Left colon (tissue), 2 donors: ENCODE data around the gene CNDP1. TPM values are rescaled to one million over a fixed set of nuclear protein-coding genes. Genes with fewer than 3 reads are reported as not detected.
"Not testable (repeated sequence)": the region's sequence is repeated elsewhere in the genome, so short reads cannot be mapped to it uniquely, and the experiment has no call there.

ENCODE experiments used
- ATAC-seq: fragments of 200-7000 bp; cut with Tn5 transposase; one replicate; pipeline ENCODE4 v1.9.1; 2020; ENCODE audit warnings: mild to moderate bottlenecking, moderate library complexity
- DNase-seq, 2 donors: peaks; one replicate each; pipeline ENCODE4 v3.0.0-alpha.2; 2020
- intact Hi-C, 2 donors: fragments of 100-400 bp; cut with DNase I in 1 of 2; cut with micrococcal nuclease in 1 of 2; formaldehyde crosslinking; loops; one replicate each; pipeline versions ENCODE4 v1.11.2 to v1.14.0; 2022; cut with DNase I, micrococcal nuclease
- total RNA-seq, 2 donors: library from RNA; stranded (reverse); fragmentation: NEBNext Ultra II Directional; extraction: Animal tissue kit (Norgen Biotek cat#: 25700); gene quantifications; one replicate each; pipeline ENCODE4 v1.2.1, GENCODE V29; 2021
- donor health status: DM: no; HTN: no; CAD: no.
- donor health status: DM: yes; HTN: yes; CAD: no.

The CNDP1 gene
- total RNA-seq, 2 donors from 2014 or later = not detected

- no peak for ATAC-seq
- intact Hi-C loops = no loop called here
- DNase-seq = peak in 1 of 2 donors; percentile 14
Observed at GRCh38 chr18:74516271-74517235, 17.7 kb upstream of the CNDP1 start.

DNA sequence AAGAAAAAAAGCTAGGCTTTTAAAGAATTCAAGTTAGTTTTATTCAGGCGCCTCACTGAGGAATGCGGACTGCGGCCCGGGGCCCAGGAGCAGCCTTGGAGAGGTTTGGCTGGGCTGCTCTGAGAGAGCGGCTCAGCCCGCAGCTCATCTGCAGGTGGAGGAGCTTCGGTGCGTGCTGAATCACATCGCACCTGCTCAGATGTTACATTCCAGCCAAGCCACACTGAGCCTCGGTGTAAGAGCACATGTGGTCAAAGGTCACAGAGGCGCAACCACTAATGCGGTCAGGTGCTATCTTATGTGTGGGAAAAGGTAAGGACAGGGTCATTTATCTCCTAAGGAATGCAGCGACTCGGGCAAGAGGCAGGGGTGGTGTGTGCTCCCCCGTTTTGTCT lies 17.1 kb upstream of the CNDP1 start:
- intact Hi-C loops = no loop called here
- ATAC-seq (peak; percentile 76), DNase-seq (peak in 1 of 2 donors; percentile 24)

DNA sequence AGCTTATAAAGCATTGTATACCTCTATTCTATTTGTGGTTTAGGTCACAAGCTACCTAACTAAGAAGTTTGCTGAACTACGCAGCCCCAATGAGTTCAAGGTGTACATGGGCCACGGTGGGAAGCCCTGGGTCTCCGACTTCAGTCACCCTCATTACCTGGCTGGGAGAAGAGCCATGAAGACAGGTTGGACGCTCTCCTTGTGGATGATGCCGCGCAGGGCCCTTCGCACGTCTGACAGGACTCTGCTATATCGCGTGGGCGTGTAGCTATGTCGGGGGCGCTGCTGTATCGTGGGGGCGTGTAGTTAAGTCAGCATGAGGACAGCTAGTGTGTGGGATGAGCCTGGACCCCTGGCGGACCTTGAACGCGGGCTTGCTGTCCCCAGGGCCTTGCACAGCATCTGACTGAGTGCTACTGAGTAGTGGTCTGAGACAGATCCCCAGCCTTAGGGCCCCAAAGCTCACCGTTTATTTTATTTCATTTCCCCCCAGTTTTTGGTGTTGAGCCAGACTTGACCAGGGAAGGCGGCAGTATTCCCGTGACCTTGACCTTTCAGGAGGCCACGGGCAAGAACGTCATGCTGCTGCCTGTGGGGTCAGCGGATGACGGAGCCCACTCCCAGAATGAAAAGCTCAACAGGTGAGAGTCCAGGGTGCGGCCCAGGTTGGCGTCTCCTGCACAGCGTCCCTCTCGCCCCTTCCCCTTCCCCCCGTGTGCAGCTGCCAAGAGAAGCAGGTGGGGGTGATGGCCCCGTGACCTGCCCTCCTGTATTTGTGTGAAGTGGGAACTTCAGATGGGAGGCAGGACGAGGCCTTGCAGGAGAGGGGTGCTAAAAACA lies 15.6 kb upstream of the CNDP1 start:
- intact Hi-C loops = no loop called here
- no peak for ATAC-seq
- no peak for DNase-seq

DNA sequence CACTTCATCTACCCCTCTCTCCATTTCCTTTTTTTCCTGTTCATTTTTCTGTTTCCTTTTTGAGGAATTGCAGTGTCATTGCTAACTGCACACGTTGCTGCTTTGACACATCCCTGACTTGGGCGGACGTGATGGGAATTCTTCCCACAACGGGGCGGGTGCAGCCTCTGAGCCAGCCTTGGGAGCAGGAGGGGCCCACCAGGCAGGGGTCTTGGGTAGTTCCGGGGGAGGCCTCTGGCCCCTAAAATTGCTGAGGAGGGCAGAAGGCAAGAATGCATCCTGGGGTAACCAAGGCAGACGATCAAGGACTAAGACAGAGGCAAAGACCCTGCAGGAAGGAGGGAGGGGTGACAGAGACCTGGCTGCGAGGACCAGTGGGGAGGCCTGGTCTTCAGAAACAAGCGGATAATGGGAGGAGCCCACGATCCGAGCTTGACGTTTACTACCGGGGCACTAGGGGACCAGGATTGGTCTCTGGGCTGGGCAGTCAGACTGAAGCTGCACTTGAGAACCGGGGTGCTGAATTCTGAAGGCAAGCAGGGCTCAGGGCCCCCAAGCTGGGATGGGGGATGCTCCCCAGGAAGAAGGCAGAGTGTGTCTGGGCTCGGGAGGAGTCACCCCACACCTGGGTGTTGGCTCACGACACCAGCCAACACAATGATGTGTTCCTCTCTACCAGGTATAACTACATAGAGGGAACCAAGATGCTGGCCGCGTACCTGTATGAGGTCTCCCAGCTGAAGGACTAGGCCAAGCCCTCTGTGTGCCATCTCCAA lies 14.8 kb upstream of the CNDP1 start:
- intact Hi-C loops = no loop called here
- ATAC-seq = no peak
- DNase-seq = no peak

DNA sequence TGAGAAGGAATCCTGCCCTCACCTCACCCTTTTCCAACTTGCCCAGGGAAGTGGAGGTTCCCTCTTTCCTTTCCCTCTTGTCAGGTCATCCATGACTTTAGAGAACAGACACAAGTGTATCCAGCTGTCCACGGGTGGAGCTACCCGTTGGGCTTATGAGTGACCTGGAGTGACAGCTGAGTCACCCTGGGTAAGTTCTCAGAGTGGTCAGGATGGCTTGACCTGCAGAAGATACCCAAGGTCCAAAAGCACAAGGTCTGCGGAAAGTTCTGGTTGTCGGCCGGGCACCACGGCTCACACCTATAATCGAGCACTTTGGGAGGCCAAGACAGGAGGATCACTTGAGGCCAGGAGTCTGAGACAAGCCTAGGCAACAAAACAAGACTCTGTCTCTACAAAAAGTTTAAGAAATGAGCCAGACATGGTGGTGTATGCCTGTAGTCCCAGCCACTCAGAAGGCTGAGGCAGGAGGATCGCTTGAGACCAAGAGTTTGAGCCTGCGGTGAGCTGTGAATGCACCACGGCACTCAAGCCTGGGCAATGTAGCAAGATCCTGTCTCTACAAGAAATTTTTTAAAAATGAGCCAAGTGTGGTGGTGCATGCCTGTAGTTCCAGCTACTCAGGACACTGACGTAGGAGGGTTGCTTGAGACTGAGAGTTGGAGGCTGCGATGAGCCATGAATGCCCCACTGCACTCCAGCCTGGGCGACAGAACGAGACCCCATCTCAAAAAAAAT lies 14.0 kb upstream of the CNDP1 start:
- ATAC-seq (no peak), DNase-seq (no peak)
- intact Hi-C loops = no loop called here

GRCh38 chr18:74521068-74521725 lies 13.1 kb upstream of the CNDP1 start:
- ATAC-seq (no peak), DNase-seq (no peak)
- intact Hi-C loops = no loop called here

- no peak for DNase-seq
- intact Hi-C loops = no loop called here
- no peak for ATAC-seq
Observed at GRCh38 chr18:74522635-74523548, 11.4 kb upstream of the CNDP1 start.

GRCh38 chr18:74524097-74524496 lies 10.2 kb upstream of the CNDP1 start:
- ATAC-seq (peak; percentile 52), DNase-seq (peak; percentile 57 to 60)
- intact Hi-C loops = no loop called here

GRCh38 chr18:74524915-74525314 lies 9.4 kb upstream of the CNDP1 start:
- ATAC-seq, DNase-seq, intact Hi-C loops: not testable (repeated sequence)

- DNase-seq (peak; percentile 91 to 94), ATAC-seq (peak; percentile 95)
- intact Hi-C loops = no loop called here
Observed at GRCh38 chr18:74525741-74526140, 8.6 kb upstream of the CNDP1 start.

DNA sequence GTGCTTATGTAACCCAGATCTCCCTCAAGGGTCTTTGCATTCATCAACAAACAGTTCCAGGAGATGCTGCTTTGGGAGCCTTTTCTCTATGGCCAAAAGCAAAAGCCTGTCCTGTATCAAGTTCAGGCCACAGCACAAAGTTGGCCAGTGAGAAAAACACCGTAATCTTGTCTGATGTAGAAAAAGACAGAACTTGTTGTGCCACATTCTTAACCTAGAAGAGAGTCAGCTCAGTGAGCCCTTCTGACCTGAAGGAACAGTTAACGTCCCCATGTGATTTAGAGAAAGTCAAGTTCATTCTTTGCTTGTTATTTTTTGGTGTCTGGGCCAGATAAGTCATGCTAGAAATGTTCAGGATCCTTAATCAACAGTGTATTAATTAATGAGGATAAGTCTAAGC lies 7.8 kb upstream of the CNDP1 start:
- intact Hi-C loops = no loop called here
- ATAC-seq (no peak), DNase-seq (no peak)

- no peak for DNase-seq
- no peak for ATAC-seq
- intact Hi-C loops = no loop called here
Observed at GRCh38 chr18:74528478-74528877, 5.8 kb upstream of the CNDP1 start.

GRCh38 chr18:74528913-74529312 lies 5.4 kb upstream of the CNDP1 start:
- intact Hi-C loops = no loop called here
- no peak for ATAC-seq

GRCh38 chr18:74529378-74529777 lies 4.9 kb upstream of the CNDP1 start:
- ATAC-seq (no peak), DNase-seq (no peak)
- intact Hi-C loops = no loop called here

More at GRCh38 chr18:74528913-74529312, 5.4 kb upstream of the CNDP1 start:
- DNase-seq = no peak

GRCh38 chr18:74529811-74530583 lies 4.3 kb upstream of the CNDP1 start:
- no peak for DNase-seq

DNA sequence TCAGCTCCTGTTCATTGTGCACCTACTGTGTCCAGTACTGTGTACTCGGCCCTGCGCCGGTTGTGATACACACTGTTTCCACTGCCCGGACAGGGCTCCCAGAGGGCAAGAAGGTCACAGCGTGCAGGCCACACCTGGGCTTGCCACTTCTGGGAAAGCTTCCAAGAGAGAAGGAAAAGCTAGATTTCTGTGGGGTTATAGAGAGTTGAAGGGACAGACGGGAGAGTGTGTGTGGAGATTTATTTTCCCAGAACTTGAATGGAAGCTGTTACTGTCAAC lies 3.8 kb upstream of the CNDP1 start:
- DNase-seq (no peak), ATAC-seq (no peak)
- intact Hi-C loops = no loop called here

More at GRCh38 chr18:74529811-74530583, 4.3 kb upstream of the CNDP1 start:
- no peak for ATAC-seq
- intact Hi-C loops = no loop called here
